GM23338 (cell line): Measurements from ENCODE around the gene ARHGAP12. TPM values are rescaled to one million over a fixed set of nuclear protein-coding genes. Genes with fewer than 3 reads are reported as not detected.

Source experiments
- CREB1 ChIP-seq: fragments of 250-450 bp; sonication (Bioruptor Pico); IDR thresholded peaks from 2 replicates; pipeline ENCODE4 v1.5.0; 2020; ENCODE audit warnings: low read depth, mild to moderate bottlenecking, moderate library complexity
- NANOG ChIP-seq: IDR thresholded peaks from 2 replicates; pipeline ENCODE4 v1.6.1; 2016; ENCODE audit warnings: antibody characterized with exemption, borderline replicate concordance
- POLR2AphosphoS5 ChIP-seq: IDR thresholded peaks from 2 replicates; pipeline ENCODE4 v1.6.1; 2016; ENCODE audit warnings: antibody characterized with exemption, low read depth
- polyA plus RNA-seq: library from polyadenylated mRNA; unstranded; fragments of >200 nt; fragmentation: Nextera tagmentation; extraction: Ambion mirVana; gene quantifications from 2 replicates; pipeline ENCODE4 v1.2.1, GENCODE V29; 2016
- small RNA-seq: library from RNA; depleted of rRNA; stranded (forward); fragments of <200 nt; gene quantifications from one replicate; pipeline ENCODE3, GENCODE V24; 2014; ENCODE audit warnings: low replicate concordance
- total RNA-seq: library from RNA; depleted of rRNA; stranded (reverse); fragments of >200 nt; shearing (Covaris generic); gene quantifications from 2 replicates; pipeline ENCODE4 v1.2.3, GENCODE V29; 2014; rRNA removed
- TF ChIP-seq, protein P1 (sequence below), 2 experiments: fragments of 200-600 bp in 1 of 2; sonication (generic) in 1 of 2; conservative IDR thresholded peaks; 2 replicates each; pipeline versions ENCODE4 v1.5.1 to v1.6.1; 2016 to 2017; ENCODE audit warnings: antibody characterized with exemption in 2 of 2, low read depth in 2 of 2, mild to moderate bottlenecking in 2 of 2, moderate library complexity in 1 of 2

ARHGAP12 gene
- total and polyA plus RNA-seq, 2 experiments from 2014 or later = 27.5 to 50.7 TPM

DNA sequence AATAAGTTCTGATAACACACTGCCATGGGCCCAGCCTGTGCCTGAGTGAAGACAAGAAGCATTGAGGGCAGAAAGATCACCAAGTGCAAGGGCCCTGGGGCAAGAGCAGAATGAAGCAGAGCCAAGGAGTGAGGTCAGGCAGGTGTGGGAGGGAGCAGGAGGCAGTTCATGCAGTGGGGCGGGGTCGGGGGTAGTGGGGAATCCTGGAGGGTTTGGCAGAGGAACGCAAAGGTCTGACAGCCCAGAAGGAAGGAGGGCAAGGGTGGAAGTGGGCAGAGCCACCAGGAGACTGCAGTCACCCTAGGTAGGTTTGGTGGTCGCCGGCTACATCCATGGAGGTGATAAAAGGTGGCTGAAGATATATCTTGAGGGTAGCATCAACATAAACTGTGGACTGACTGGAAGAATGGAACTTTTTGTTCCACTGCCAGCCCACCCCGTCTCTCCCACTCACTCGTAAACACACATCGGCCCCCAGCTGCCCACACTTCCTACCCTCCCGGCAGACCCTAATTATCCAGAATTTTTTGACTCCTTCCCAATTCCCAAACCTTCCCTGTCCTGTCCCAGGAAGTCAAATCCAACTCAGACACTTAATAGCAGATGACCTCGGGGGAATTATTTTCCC lies 172.4 kb downstream of the ARHGAP12 start (continued):
- TF ChIP-seq, protein P1, sequence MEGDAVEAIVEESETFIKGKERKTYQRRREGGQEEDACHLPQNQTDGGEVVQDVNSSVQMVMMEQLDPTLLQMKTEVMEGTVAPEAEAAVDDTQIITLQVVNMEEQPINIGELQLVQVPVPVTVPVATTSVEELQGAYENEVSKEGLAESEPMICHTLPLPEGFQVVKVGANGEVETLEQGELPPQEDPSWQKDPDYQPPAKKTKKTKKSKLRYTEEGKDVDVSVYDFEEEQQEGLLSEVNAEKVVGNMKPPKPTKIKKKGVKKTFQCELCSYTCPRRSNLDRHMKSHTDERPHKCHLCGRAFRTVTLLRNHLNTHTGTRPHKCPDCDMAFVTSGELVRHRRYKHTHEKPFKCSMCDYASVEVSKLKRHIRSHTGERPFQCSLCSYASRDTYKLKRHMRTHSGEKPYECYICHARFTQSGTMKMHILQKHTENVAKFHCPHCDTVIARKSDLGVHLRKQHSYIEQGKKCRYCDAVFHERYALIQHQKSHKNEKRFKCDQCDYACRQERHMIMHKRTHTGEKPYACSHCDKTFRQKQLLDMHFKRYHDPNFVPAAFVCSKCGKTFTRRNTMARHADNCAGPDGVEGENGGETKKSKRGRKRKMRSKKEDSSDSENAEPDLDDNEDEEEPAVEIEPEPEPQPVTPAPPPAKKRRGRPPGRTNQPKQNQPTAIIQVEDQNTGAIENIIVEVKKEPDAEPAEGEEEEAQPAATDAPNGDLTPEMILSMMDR (conservative IDR thresholded peaks at IDR 0.05; ENCODE audit: low read depth in 2 of 2) = no peak
- TF ChIP-seq NANOG (no peak), CREB1 (CRISPR knock-in tag) (no peak), POLR2AphosphoS5 (no peak)

Small RNA genes within 50 kb of the gene (small RNA-seq; reads per million reads assigned to genes)
- gene RF00019 = not detected

Other genes with a start within 250 kb of the ARHGAP12 start
- gene KIF5B, start 127.6 kb upstream of the ARHGAP12 start, total RNA-seq = 81.8 and 86.4 TPM in 2 replicates
- 49.5 and 63.5 TPM in 2 replicates for gene KIF5B, start 127.6 kb upstream of the ARHGAP12 start, polyA plus RNA-seq